IMR-90 (cell line): ENCODE results near the gene CDC42EP4. TPM values are rescaled to one million over a fixed set of nuclear protein-coding genes. Genes with fewer than 3 reads are reported as not detected.

Experiments
- ATAC-seq: fragments of 200-7000 bp; cut with Tn5 transposase; 2 replicates; pipeline ENCODE4 v1.9.1; 2020; ENCODE audit warnings: low read depth, mild to moderate bottlenecking, moderate library complexity
- BruUV-seq: library from RNA; stranded (reverse); fragments of 400-500 nt; replicated peaks from 2 replicates; lab custom pipeline; 2021; lab: Mats Ljungman, UMichigan
- CTCF ChIA-PET: fragments of 300-600 bp; formaldehyde crosslinking; extraction: SDS; loops from one replicate; lab custom pipeline; 2021; ENCODE audit warnings: antibody characterized with exemption; lab: Yijun Ruan, JAX
- POLR2A ChIA-PET: fragments of 300-600 bp; sonication (Branson Sonifier 250); formaldehyde crosslinking; loops from one replicate; lab custom pipeline; 2022; ENCODE audit warnings: antibody characterized with exemption; ENCODE audit not compliant: unreplicated experiment; lab: Charles Lee
- DNase-seq: peaks from one replicate; pipeline ENCODE4 v3.0.0; 2013
- H2AFZ ChIP-seq: replicated peaks from 2 replicates; pipeline ENCODE3; 2013; ENCODE audit warnings: low read length, mild to moderate bottlenecking; ENCODE audit not compliant: poor library complexity
- H2AK5ac ChIP-seq: 2 replicates; pipeline ENCODE4 v1.6.1; 2013; ENCODE audit warnings: low read depth, low read length, inconsistent platforms
- H2AK9ac ChIP-seq: replicated peaks from 2 replicates; pipeline ENCODE3; 2013; ENCODE audit warnings: mild to moderate bottlenecking, low read depth, low read length, moderate library complexity; ENCODE audit not compliant: poor library complexity
- H2BK120ac ChIP-seq: 2 replicates; pipeline ENCODE4 v1.6.1; 2013; ENCODE audit warnings: low read depth, low read length, inconsistent platforms
- H2BK15ac ChIP-seq: 3 replicates; pipeline ENCODE4 v1.6.1; 2013; ENCODE audit warnings: low read depth, low read length, inconsistent platforms
- H2BK20ac ChIP-seq: 2 replicates; pipeline ENCODE4 v1.6.1; 2013; ENCODE audit warnings: low read depth, mild to moderate bottlenecking, inconsistent platforms, low read length, moderate library complexity
- H2BK5ac ChIP-seq: 2 replicates; pipeline ENCODE4 v1.6.1; 2013; ENCODE audit warnings: mild to moderate bottlenecking, low read depth, low read length, inconsistent platforms; ENCODE audit not compliant: poor library complexity, severe bottlenecking
- H3K14ac ChIP-seq: replicated peaks from 2 replicates; pipeline ENCODE4 v1.6.1; 2013; ENCODE audit warnings: low read depth, low read length, inconsistent platforms
- H3K18ac ChIP-seq: 2 replicates; pipeline ENCODE4 v1.6.1; 2013; ENCODE audit warnings: low read depth, low read length, control low read depth
- H3K23ac ChIP-seq: 2 replicates; pipeline ENCODE4 v1.6.1; 2013; ENCODE audit warnings: low read depth, low read length, inconsistent platforms
- H3K27ac ChIP-seq: 2 replicates; pipeline ENCODE4 v1.5.1; 2013; ENCODE audit warnings: mild to moderate bottlenecking, control low read depth, low read length; ENCODE audit not compliant: insufficient read depth
- H3K27me3 ChIP-seq: 2 replicates; pipeline ENCODE4 v1.6.1; 2013; ENCODE audit warnings: low read length; ENCODE audit not compliant: control insufficient read depth, insufficient read depth
- H3K36me3 ChIP-seq: 2 replicates; pipeline ENCODE4 v1.6.1; 2013; ENCODE audit warnings: low read length, mixed read lengths; ENCODE audit not compliant: control insufficient read depth, insufficient read depth
- H3K4ac ChIP-seq: 2 replicates; pipeline ENCODE4 v1.6.1; 2013; ENCODE audit warnings: low read depth, low read length, inconsistent platforms
- H3K4me1 ChIP-seq: 2 replicates; pipeline ENCODE4 v1.6.1; 2013; ENCODE audit warnings: low read length, mixed read lengths; ENCODE audit not compliant: control insufficient read depth, insufficient read depth
- H3K4me2 ChIP-seq: 2 replicates; pipeline ENCODE4 v1.6.1; 2013; ENCODE audit warnings: low read depth, mild to moderate bottlenecking, control low read depth, low read length, moderate library complexity
- H3K4me3 ChIP-seq: 2 replicates; pipeline ENCODE4 v1.5.1; 2013; ENCODE audit warnings: low read depth, mild to moderate bottlenecking, control low read depth, low read length, moderate library complexity; ENCODE audit not compliant: insufficient read depth
- H3K56ac ChIP-seq: 2 replicates; pipeline ENCODE4 v1.6.1; 2013; ENCODE audit warnings: low read length, inconsistent platforms; ENCODE audit not compliant: insufficient read depth; ENCODE audit errors: extremely low read depth
- H3K79me1 ChIP-seq, 2 experiments: 2 replicates each; pipeline ENCODE4 v1.6.1; 2013; ENCODE audit warnings: low read length in 2 of 2, inconsistent platforms in 1 of 2, low read depth in 1 of 2
- H3K9ac ChIP-seq: 2 replicates; pipeline ENCODE4 v1.6.1; 2013; ENCODE audit warnings: low read depth, low read length, control low read depth
- H3K9me1 ChIP-seq: 2 replicates; pipeline ENCODE4 v1.6.1; 2013; ENCODE audit warnings: low read length, inconsistent platforms; ENCODE audit not compliant: insufficient read depth
- H3K9me3 ChIP-seq: 2 replicates; pipeline ENCODE4 v1.6.1; 2013; ENCODE audit warnings: low read length; ENCODE audit not compliant: control insufficient read depth, insufficient read depth
- H4K20me1 ChIP-seq: 2 replicates; pipeline ENCODE4 v1.6.1; 2013; ENCODE audit warnings: low read length, inconsistent platforms; ENCODE audit not compliant: insufficient read depth
- H4K5ac ChIP-seq: 2 replicates; pipeline ENCODE4 v1.6.1; 2013; ENCODE audit warnings: mild to moderate bottlenecking, low read depth, low read length, control low read depth
- H4K8ac ChIP-seq, 2 experiments: 2 replicates each; pipeline ENCODE4 v1.6.1; 2013; ENCODE audit warnings: low read depth in 2 of 2, low read length in 2 of 2, control low read depth in 1 of 2, inconsistent platforms in 1 of 2
- H4K91ac ChIP-seq: 2 replicates; pipeline ENCODE4 v1.6.1; 2013; ENCODE audit warnings: low read depth, low read length, inconsistent platforms; ENCODE audit not compliant: insufficient read depth
- BHLHE40 ChIP-seq: fragments of 150-350 bp; IDR thresholded peaks from 2 replicates; pipeline ENCODE4 v1.6.1; 2016; ENCODE audit warnings: mild to moderate bottlenecking, low read depth, low read length
- CEBPB ChIP-seq: IDR thresholded peaks from 2 replicates; pipeline ENCODE4 v1.6.1; 2012; ENCODE audit warnings: low read depth, low read length, improper control_type of control experiment
- RFX5 ChIP-seq: IDR thresholded peaks from 2 replicates; pipeline ENCODE4 v1.8.0; 2012; ENCODE audit warnings: low read depth, mild to moderate bottlenecking, low read length, moderate library complexity
- WGBS, 2 experiments: methylation state at CpG; one replicate each; pipeline versions ENCODE4 v1.1.5 to v1.1.7; 2013; ENCODE audit warnings: missing lambda C conversion rate in 2 of 2; ENCODE audit not compliant: insufficient read length in 1 of 2; ENCODE audit errors: extremely low coverage in 2 of 2; 5-methylcytosine and 5-hydroxymethylcytosine counted together
- dilution Hi-C: fragments of 300-500 bp; cut with HindIII; formaldehyde crosslinking; loops from one replicate; pipeline ENCODE4 v1.14.3; 2018; ENCODE audit warnings: low sequenced_read_pairs; ENCODE audit not compliant: unreplicated experiment
- in situ Hi-C: fragments of 300-500 bp; cut with MboI; formaldehyde crosslinking; loops from 3 replicates; pipeline ENCODE4 v1.14.3; 2019; ENCODE audit warnings: low sequenced_read_pairs, inconsistent platforms, mixed read lengths
- intact Hi-C: fragments of 100-400 bp; cut with micrococcal nuclease; formaldehyde crosslinking; loops from 2 replicates; pipeline ENCODE4 v1.10.0; 2022
- polyA plus RNA-seq, 3 experiments: library from polyadenylated mRNA; depleted of rRNA; stranded (reverse); fragments of >200 nt; gene quantifications; 2 replicates each; pipeline ENCODE4 v1.2.3, GENCODE V29; 2012; ENCODE audit warnings: low replicate concordance in 1 of 3
- total RNA-seq: library from RNA; depleted of rRNA; stranded (reverse); fragments of >200 nt; gene quantifications from 2 replicates; pipeline ENCODE4 v1.2.3, GENCODE V29; 2012
- TF ChIP-seq, protein P1 (sequence below): fragments of 150-350 bp; IDR thresholded peaks from 2 replicates; pipeline ENCODE4 v1.6.1; 2017; ENCODE audit warnings: mild to moderate bottlenecking, antibody characterized with exemption, low read length, low read depth
- TF ChIP-seq, protein P2 (sequence below): fragments of 150-350 bp; IDR thresholded peaks from 2 replicates; pipeline ENCODE4 v1.6.1; 2016; ENCODE audit warnings: low read depth, mild to moderate bottlenecking, low read length, moderate library complexity, borderline replicate concordance

Gene CDC42EP4
- total and polyA plus RNA-seq, 2 of the 4 experiments (the other 2 are of a cell fraction): 14.3 to 25.8 TPM

DNA sequence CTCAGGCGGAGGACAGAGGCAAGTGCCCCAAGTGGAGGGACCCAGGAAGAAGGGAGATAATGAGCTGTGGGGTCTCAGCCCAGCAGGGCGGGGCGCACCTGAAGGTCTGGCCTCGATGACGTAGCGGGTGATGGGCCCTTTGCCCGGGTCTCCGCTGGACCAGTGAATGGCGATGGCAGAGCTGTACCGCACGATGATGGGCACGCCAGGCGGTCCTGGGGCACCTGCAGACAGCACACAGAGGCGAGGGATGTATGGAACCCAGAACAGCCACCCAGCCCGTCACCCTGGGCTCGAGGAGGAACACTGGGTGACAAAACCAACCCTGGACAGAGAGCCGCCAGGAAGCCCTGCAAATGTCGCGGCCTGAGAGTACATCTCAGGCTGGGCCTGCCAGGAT is 46.2 kb upstream of the CDC42EP4 start:
- ChIA-PET CTCF (no interaction called here), POLR2A (no interaction called here)
- Histone ChIP-seq H3K79me1 (no peaks in the 10 kb centered on the region), H4K5ac (no peak overlapping the region), H3K9ac (no peak overlapping the region), H3K9me3 (no peaks in the 10 kb centered on the region), H2BK120ac (no peak overlapping the region), H4K8ac (no peak overlapping the region), H3K36me3 (no peaks in the 10 kb centered on the region), H3K4me1 (peaks cover 2% of the 10 kb centered on the region; the same call in 1 of the 2 replicates), H3K27ac (no peak overlapping the region), H2BK20ac (no peak overlapping the region), H2AFZ (no peak overlapping the region), H3K23ac (no peak overlapping the region), H3K14ac (no peak overlapping the region), H2BK15ac (no peak overlapping the region), H3K4me2 (no peak overlapping the region), H2AK5ac (no peak overlapping the region), H3K9me1 (no peaks in the 10 kb centered on the region), H3K56ac (no peak overlapping the region), H3K18ac (no peak overlapping the region), H3K4me3 (no peak overlapping the region), H2BK5ac (no peak overlapping the region), H2AK9ac (no peak overlapping the region), H4K20me1 (no peaks in the 10 kb centered on the region; the same call in 1 of the 2 replicates), H3K27me3 (peaks cover 10% of the 10 kb centered on the region), H3K4ac (no peak overlapping the region), H4K91ac (no peak overlapping the region)
- TF ChIP-seq CEBPB (no peak), RFX5 (no peak), BHLHE40 (no peak)
- TF ChIP-seq, protein P1, sequence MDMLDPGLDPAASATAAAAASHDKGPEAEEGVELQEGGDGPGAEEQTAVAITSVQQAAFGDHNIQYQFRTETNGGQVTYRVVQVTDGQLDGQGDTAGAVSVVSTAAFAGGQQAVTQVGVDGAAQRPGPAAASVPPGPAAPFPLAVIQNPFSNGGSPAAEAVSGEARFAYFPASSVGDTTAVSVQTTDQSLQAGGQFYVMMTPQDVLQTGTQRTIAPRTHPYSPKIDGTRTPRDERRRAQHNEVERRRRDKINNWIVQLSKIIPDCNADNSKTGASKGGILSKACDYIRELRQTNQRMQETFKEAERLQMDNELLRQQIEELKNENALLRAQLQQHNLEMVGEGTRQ: no peak
- TF ChIP-seq, protein P2, sequence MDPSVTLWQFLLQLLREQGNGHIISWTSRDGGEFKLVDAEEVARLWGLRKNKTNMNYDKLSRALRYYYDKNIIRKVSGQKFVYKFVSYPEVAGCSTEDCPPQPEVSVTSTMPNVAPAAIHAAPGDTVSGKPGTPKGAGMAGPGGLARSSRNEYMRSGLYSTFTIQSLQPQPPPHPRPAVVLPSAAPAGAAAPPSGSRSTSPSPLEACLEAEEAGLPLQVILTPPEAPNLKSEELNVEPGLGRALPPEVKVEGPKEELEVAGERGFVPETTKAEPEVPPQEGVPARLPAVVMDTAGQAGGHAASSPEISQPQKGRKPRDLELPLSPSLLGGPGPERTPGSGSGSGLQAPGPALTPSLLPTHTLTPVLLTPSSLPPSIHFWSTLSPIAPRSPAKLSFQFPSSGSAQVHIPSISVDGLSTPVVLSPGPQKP: no peak
- dilution Hi-C loops (no loop called here), intact Hi-C loops (no loop called here), in situ Hi-C loops (loop anchor here (25.0 kb wide), 1 partner anchor 771 kb away; no protein-coding TSS in a partner anchor)
- DNase-seq (no peak), ATAC-seq (no peak)
- no TSS peak for BruUV-seq
- 93% methylated on average over 11 of the region's 19 CpGs; no CpG with 5 or more reads in 1 of the 2 experiments for WGBS, 2 experiments
